HG02981 (cell line): ENCODE measurements around the gene NEK6.
A peak's percentile ranks its signal among the peaks of the same experiment; 100 is the strongest.

Experiments used
- ATAC-seq: cut with Tn5 transposase; IDR thresholded peaks from one replicate; pipeline ENCODE4 v1.9.1; 2021; ENCODE audit warnings: mild to moderate bottlenecking, moderate library complexity; ENCODE audit not compliant: unreplicated experiment

NEK6 gene

GRCh38 chr9:124257844-124258606 is at the start of gene NEK6:
TSS of gene NEK6 (plus strand) at chr9:124257949. CDS start at chr9:124301965, 44,016 bp downstream.
- no peak for ATAC-seq

GRCh38 chr9:124208571-124208970 is 49.2 kb upstream of the NEK6 start:
- ATAC-seq = no peak

- ATAC-seq = no peak
Observed at GRCh38 chr9:124209279-124209678, 48.5 kb upstream of the NEK6 start.

- ATAC-seq = no peak
Observed at GRCh38 chr9:124209774-124210173, 48.0 kb upstream of the NEK6 start.

- peak; percentile 67 for ATAC-seq
Observed at GRCh38 chr9:124210697-124211096, 47.1 kb upstream of the NEK6 start.

- no peak for ATAC-seq
Observed at GRCh38 chr9:124212381-124213050, 45.2 kb upstream of the NEK6 start.

GRCh38 chr9:124213396-124213795 is 44.4 kb upstream of the NEK6 start:
- ATAC-seq = no peak

GRCh38 chr9:124214116-124214515 is 43.6 kb upstream of the NEK6 start:
- no peak for ATAC-seq

GRCh38 chr9:124214596-124215367 is 43.0 kb upstream of the NEK6 start:
- ATAC-seq = no peak

GRCh38 chr9:124215368-124215910 is 42.3 kb upstream of the NEK6 start:
- ATAC-seq = no peak

- no peak for ATAC-seq
Observed at GRCh38 chr9:124215956-124216355, 41.8 kb upstream of the NEK6 start.

- no peak for ATAC-seq
Observed at GRCh38 chr9:124216474-124217176, 41.1 kb upstream of the NEK6 start.

- ATAC-seq = no peak
Observed at GRCh38 chr9:124217836-124218437, 39.8 kb upstream of the NEK6 start.

GRCh38 chr9:124218438-124218982 is 39.2 kb upstream of the NEK6 start:
- peak; percentile 74 for ATAC-seq

GRCh38 chr9:124218987-124219461 is 38.7 kb upstream of the NEK6 start:
- ATAC-seq = peak; percentile 25

- ATAC-seq = no peak
Observed at GRCh38 chr9:124220946-124221451, 36.8 kb upstream of the NEK6 start.

GRCh38 chr9:124221676-124222075 is 36.1 kb upstream of the NEK6 start:
- no peak for ATAC-seq

- no peak for ATAC-seq
Observed at GRCh38 chr9:124222109-124222508, 35.6 kb upstream of the NEK6 start.

- ATAC-seq = no peak
Observed at GRCh38 chr9:124222918-124223720, 34.6 kb upstream of the NEK6 start.
